ENCODE measurements around the gene MCF2L2.

MCF2L2 gene

GRCh38 chr3:183298701-183299153 lies 129.7 kb downstream of the MCF2L2 start:
- Histone ChIP-seq H3K36me3 (ENCODE audit: control insufficient read depth in 2 of 2, insufficient read depth in 1 of 2, low read length in 2 of 2) (peaks cover 0 to 7% of the 10 kb centered on the region in 2 experiments; a peak in 1 of 3 replicates), H3K4me1 (ENCODE audit: control insufficient read depth, insufficient read depth, low read length) (no peaks in the 10 kb centered on the region), H3K4me3 (ENCODE audit: low read depth, low read length) (no peak overlapping the region), H3K27ac (ENCODE audit: extremely low read depth, low read depth, low read length) (no peak overlapping the region), H3K9me3 (ENCODE audit: control insufficient read depth, insufficient read depth, low read depth, low read length) (no peaks in the 10 kb centered on the region)
- ChIA-PET CTCF (no interaction called here), POLR2A (no interaction called here)
- 0 out of 2 replicates have a peak, but pooled peaks have one; percentile 26 for TF ChIP-seq KLF8 (tag by site-specific recombination; IDR thresholded peaks at IDR 0.05)
- 0 out of 2 replicates have a peak, but pooled peaks have one; percentile 24 for TF ChIP-seq YY2 (tag by site-specific recombination; IDR thresholded peaks at IDR 0.05)
- 0 out of 2 replicates have a peak, but pooled peaks have one; percentile 38 for TF ChIP-seq ZEB2 (tag by site-specific recombination; IDR thresholded peaks at IDR 0.05)
- no peak for TF ChIP-seq ZNF654 (tag by site-specific recombination; IDR thresholded peaks at IDR 0.05; ENCODE audit: low read depth)
- TF ChIP-seq ZNF692 (tag by site-specific recombination; IDR thresholded peaks at IDR 0.05): peak; percentile 84
- no peak for TF ChIP-seq ZNF785 (tag by site-specific recombination; IDR thresholded peaks at IDR 0.05)
- TF ChIP-seq, protein P1, sequence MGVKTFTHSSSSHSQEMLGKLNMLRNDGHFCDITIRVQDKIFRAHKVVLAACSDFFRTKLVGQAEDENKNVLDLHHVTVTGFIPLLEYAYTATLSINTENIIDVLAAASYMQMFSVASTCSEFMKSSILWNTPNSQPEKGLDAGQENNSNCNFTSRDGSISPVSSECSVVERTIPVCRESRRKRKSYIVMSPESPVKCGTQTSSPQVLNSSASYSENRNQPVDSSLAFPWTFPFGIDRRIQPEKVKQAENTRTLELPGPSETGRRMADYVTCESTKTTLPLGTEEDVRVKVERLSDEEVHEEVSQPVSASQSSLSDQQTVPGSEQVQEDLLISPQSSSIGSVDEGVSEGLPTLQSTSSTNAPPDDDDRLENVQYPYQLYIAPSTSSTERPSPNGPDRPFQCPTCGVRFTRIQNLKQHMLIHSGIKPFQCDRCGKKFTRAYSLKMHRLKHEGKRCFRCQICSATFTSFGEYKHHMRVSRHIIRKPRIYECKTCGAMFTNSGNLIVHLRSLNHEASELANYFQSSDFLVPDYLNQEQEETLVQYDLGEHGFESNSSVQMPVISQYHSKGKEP (tag by site-specific recombination; IDR thresholded peaks at IDR 0.05): no peak
- peak; percentile 74; the same call in 1 of the 2 replicates for TF ChIP-seq ZNF629 (tag by site-specific recombination; IDR thresholded peaks at IDR 0.05)
- TF ChIP-seq, protein P2, sequence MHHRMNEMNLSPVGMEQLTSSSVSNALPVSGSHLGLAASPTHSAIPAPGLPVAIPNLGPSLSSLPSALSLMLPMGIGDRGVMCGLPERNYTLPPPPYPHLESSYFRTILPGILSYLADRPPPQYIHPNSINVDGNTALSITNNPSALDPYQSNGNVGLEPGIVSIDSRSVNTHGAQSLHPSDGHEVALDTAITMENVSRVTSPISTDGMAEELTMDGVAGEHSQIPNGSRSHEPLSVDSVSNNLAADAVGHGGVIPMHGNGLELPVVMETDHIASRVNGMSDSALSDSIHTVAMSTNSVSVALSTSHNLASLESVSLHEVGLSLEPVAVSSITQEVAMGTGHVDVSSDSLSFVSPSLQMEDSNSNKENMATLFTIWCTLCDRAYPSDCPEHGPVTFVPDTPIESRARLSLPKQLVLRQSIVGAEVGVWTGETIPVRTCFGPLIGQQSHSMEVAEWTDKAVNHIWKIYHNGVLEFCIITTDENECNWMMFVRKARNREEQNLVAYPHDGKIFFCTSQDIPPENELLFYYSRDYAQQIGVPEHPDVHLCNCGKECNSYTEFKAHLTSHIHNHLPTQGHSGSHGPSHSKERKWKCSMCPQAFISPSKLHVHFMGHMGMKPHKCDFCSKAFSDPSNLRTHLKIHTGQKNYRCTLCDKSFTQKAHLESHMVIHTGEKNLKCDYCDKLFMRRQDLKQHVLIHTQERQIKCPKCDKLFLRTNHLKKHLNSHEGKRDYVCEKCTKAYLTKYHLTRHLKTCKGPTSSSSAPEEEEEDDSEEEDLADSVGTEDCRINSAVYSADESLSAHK (tag by site-specific recombination; IDR thresholded peaks at IDR 0.05): peak; percentile 68; the same call in 1 of the 2 replicates
- no peak for TF ChIP-seq ZNF623 (tag by site-specific recombination; IDR thresholded peaks at IDR 0.05)
- TF ChIP-seq ZSCAN4 (tag by site-specific recombination; IDR thresholded peaks at IDR 0.05): peak; percentile 86
- TF ChIP-seq HIC1 (tag by site-specific recombination; IDR thresholded peaks at IDR 0.05): peak; percentile 62
- TF ChIP-seq KLF1 (tag by site-specific recombination; IDR thresholded peaks at IDR 0.05): no peak
- no peak for TF ChIP-seq ZNF670 (tag by site-specific recombination; IDR thresholded peaks at IDR 0.05; ENCODE audit: low read depth)
- no peak for TF ChIP-seq ZNF704 (tag by site-specific recombination; IDR thresholded peaks at IDR 0.05)
- TF ChIP-seq ZBTB17 (tag by site-specific recombination; IDR thresholded peaks at IDR 0.05): peak; percentile 47; the same call in 1 of the 2 replicates
- TF ChIP-seq ZNF335 (tag by site-specific recombination; conservative IDR thresholded peaks at IDR 0.05): no peak
- TF ChIP-seq REPIN1 (tag by site-specific recombination; IDR thresholded peaks at IDR 0.05; ENCODE audit: low read depth): no peak
- 0 out of 2 replicates have a peak, but pooled peaks have one; percentile 24 for TF ChIP-seq ZFP37 (tag by site-specific recombination; IDR thresholded peaks at IDR 0.05)
- TF ChIP-seq SALL2 (tag by site-specific recombination; IDR thresholded peaks at IDR 0.05; ENCODE audit: borderline replicate concordance): no peak
- TF ChIP-seq ZNF747 (tag by site-specific recombination; IDR thresholded peaks at IDR 0.05): no peak
- no peak for TF ChIP-seq ZNF2 (tag by site-specific recombination; IDR thresholded peaks at IDR 0.05)
- peak; percentile 80; the same call in 1 of the 2 replicates for TF ChIP-seq GLIS2 (tag by site-specific recombination; IDR thresholded peaks at IDR 0.05)
- TF ChIP-seq HOXC10 (CRISPR knock-in tag; IDR thresholded peaks at IDR 0.05): no peak
- 0 out of 2 replicates have a peak, but pooled peaks have one; percentile 30 for TF ChIP-seq ZNF639 (tag by site-specific recombination; IDR thresholded peaks at IDR 0.05)
- no peak for TF ChIP-seq ZBTB26 (tag by site-specific recombination; optimal IDR thresholded peaks at IDR 0.05)
